ENCODE data around the gene KIF5B.
"Not testable (repeated sequence)": the region's sequence is repeated elsewhere in the genome, so short reads cannot be mapped to it uniquely, and the experiment has no call there.

The KIF5B gene

DNA sequence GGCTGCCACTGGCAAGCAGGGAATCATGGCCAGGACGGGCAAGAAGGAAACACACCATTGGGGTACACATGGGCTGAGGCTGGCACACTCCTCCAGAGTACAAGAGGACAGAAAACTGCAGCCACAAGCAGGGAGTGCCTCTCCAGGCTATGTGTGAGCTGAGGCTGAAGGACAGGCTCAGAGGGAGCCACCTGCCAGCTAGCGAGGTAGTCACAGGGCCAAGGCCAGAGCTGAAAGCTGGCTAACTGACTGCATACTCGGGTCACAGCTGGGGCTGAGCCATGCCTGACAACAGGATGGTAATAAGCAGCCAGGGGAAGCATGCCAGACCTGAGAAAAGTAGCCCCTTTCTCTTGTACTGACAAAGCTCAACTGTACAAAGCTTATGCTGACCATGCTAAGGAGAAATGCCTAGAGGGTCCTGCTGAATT lies 52.0 kb downstream of the KIF5B start:
- DNase-seq = no peak

DNA sequence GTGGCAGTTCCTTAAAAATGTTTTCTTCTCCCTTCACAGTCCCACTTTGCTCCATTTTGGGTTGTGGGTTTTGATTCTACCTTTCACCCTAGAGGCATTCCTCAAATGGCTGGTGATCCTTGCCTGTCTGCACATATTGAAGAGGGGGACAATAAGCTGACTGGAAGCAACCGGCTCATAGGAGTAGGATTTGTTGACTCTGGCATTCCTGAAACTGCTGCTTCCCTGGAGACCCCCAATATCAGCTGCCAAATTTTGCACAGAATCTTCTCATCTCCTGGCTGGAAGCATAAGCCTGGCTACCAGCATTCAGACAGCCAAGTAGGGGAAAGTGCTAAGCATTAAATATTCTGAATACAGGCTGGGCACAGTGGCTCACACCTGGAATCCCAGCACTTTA lies 53.7 kb downstream of the KIF5B start:
- DNase-seq = no peak

DNA sequence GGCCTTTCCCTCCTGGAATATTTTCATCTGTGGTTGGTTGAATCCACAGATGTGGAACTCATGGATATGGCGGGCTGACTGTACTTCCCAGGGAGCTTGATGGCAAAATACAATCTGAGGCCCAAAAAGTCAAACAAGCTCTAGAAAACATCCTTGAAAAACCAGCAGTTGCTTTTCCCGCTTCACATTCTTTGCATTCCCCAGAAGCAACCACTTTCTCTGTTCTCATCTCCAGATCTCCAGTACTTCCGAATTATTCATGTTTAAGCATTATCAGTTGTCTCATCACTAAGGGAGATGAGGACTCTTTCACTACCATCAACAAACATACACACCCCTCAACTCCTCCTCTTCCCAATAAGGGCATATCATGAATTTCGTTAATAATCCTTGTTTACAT lies 55.3 kb downstream of the KIF5B start:
- no peak for DNase-seq

DNA sequence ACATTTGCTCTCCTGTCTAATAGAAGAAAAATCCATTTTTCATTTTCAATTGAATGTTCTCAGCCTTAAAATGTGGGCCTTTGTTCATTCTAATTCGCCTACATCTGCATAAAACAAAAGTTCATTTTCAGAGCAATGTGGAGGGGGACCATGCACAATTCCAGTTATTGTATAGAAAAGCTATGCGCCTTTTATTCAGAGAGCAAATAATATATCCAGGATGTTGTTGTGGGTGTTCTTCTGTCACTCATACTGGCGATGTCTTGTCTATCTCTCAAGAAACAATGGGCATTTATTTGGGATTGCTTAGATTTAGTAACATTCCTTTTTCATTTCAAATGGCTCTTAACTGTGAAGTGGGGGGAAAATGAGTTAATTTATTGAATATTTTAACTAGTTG lies 56.4 kb downstream of the KIF5B start:
- no peak for DNase-seq

- no peak for DNase-seq
Measured at GRCh38 chr10:31999070-31999660, 57.1 kb downstream of the KIF5B start.

GRCh38 chr10:31994926-31995325 lies 61.3 kb downstream of the KIF5B start:
- no peak for DNase-seq

DNA sequence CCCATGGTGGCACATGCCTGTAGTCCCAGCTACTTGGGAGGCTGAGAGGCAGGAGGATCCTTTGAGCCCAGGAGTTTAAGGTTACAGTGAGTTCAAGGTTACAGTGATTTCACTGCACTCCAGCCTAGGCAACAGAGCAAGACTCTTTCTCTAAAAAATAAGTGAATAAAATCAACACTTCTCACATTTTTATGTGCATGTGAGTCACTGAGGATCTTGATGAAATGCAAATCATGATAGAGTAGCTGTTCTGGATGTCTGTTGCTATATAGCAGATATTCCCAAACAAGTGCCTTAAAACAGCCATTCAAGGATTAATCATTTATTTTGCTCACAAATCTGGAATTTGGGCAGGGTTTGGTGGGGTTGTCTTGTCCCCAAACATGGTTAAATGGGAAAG lies 65.3 kb downstream of the KIF5B start:
- DNase-seq = no peak

GRCh38 chr10:31987786-31988185 lies 68.4 kb downstream of the KIF5B start:
- not testable (repeated sequence) for DNase-seq

DNA sequence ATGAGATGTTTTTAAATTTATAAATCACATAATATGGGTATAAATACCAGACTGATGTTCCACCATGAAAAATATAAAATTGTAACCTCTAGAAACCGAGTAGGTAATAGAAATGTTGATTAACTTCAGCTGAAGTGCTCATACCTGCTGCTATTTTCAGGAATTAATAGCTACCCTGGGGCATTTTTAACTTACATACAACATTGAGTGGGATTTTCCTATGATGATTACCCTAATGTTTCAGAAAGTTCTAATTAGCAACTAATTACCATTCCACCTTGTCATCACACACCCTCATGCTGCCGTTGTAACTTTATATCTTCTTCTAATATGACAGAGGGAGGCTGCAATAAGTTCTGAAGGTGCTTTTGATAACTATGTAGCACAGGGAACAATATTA lies 74.1 kb downstream of the KIF5B start:
- no peak for DNase-seq

GRCh38 chr10:31980471-31980870 lies 75.8 kb downstream of the KIF5B start:
- DNase-seq = no peak

DNA sequence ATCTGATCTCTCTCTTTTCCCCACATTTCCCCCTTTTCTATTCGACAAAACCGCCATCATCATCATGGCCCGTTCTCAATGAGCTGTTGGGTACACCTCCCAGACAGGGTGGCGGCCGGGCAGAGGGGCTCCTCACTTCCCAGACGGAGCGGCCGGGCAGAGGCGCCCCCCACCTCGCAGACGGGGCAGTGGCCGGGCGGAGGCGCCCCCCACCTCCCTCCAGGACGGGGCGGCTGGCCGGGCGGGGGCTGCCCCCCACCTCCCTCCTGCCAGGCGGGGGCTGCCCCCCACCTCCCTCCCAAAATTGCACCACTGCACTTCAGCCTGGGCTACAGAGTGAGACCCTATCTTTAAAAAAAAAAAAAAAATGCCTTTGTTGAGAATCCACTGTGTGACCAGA lies 77.2 kb downstream of the KIF5B start:
- not testable (repeated sequence) for DNase-seq

DNA sequence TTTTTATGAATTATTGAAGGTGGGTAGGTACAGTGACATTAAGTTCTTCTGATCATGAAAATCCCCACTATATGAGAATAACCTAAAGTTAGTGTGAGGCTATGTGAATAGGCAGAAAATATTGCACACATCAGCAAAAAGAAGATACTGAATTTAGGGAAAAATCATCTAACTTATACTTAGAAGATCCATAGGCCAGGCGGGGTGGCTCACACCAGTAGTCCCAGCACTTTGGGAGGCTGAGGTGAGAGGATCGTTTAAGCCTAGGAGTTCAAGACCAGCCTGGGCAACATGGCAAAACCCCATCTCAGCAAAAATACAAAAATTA lies 78.1 kb downstream of the KIF5B start:
- DNase-seq = no peak

- no peak for DNase-seq
Measured at GRCh38 chr10:31977440-31978155, 78.6 kb downstream of the KIF5B start.

GRCh38 chr10:31975157-31975765 lies 81.0 kb downstream of the KIF5B start:
- DNase-seq = no peak

GRCh38 chr10:31974434-31975124 lies 81.6 kb downstream of the KIF5B start:
- no peak for DNase-seq

DNA sequence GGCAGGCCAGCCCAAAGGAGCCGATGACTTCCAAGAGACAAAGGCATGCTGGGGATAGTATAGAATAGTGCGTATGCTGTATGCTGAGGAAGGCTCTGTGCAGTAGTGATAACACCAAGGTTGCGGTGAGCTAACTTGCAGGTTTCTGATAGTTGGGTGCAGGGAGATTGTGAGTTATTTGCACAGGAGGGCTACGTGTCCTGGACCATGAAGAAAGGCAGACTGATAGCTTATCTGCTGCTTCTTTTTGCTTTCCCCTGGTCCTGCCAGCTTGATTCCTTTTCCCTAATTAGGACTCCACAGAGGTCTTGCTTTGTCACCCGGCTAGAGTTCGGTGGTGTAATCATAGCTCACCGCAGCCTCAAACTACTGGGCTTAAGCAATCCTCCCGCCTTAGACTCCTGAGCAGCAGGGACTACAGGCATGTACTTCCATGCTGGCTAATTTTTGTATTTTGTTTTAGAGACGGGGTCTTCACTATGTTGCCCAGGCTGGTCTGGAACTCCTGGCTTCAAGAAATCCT lies 83.6 kb downstream of the KIF5B start:
- no peak for DNase-seq

DNA sequence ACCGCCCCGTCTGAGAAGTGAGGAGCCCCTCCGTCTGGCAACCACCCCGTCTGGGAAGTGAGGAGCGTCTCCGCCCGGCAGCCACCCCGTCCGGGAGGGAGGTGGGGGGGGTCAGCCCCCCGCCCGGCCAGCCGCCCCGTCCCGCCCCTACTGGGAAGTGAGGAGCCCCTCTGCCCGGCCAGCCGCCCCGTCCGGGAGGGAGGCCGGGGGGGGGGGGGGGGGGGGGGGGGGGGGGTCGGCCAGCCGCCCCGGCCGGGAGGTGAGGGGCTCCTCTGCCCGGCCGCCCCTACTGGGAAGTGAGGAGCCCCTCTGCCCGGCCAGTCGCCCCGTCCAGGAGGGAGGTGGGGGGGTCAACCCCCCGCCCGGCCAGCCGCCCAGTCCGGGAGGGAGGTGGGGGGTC lies 86.4 kb downstream of the KIF5B start:
- not testable (repeated sequence) for DNase-seq

DNA sequence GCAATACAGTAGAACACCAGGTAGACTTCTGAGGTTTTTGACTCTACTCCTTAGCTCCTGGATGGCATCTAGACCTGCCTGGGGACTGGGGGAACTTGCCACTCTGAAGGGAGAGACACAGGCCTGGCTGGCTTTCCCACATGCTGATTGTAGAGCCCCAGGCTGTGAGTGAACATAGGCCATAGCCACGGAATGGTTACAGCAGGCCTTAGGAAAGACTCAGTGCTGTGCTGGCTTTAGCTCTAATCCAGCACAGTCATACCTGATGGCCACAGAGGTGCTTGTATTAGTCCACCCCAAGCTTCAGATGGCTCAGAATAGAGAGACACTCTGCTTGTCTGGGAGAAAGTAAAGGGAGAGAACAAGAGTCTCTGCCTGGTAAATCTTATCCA lies 92.6 kb downstream of the KIF5B start:
- DNase-seq = no peak

DNA sequence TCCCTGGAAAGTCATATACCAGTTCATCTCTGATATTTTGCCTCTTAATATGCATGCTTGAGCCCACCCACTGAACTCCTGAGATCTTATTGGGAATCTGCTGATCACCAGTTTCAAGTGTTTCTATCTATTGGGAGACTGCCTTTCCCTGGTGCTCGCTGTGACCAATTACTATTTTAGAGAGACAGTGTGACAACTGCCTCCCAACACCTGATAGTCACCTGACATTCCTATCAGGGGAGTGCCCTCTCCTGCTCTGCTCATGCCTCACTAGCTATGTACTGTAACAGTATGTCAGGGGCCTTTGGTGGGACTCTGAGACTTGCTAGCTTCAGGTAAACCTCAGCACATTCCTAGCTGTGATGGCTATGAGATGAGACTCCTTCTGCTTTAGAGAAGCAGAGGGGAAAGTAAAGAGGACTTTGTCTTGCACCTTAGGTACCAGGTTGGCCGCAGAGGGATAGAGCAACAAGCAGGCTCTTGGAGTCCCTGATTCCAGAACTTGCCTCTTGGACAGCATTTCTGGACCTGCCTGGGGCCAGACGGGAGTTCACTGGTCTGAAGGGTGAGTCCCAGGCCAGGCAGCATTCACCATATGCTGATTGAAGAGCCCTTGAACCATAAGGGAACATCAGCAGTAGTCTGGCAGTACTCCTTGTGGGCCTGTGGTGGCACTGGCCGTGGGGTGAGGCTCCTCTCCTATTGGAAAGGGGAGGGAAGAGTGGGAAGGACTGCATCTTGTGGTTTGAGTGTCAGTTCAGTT lies 93.2 kb downstream of the KIF5B start:
- DNase-seq = no peak

- peak; percentile 74 for DNase-seq
Measured at GRCh38 chr10:31961277-31962074, 94.7 kb downstream of the KIF5B start.

DNA sequence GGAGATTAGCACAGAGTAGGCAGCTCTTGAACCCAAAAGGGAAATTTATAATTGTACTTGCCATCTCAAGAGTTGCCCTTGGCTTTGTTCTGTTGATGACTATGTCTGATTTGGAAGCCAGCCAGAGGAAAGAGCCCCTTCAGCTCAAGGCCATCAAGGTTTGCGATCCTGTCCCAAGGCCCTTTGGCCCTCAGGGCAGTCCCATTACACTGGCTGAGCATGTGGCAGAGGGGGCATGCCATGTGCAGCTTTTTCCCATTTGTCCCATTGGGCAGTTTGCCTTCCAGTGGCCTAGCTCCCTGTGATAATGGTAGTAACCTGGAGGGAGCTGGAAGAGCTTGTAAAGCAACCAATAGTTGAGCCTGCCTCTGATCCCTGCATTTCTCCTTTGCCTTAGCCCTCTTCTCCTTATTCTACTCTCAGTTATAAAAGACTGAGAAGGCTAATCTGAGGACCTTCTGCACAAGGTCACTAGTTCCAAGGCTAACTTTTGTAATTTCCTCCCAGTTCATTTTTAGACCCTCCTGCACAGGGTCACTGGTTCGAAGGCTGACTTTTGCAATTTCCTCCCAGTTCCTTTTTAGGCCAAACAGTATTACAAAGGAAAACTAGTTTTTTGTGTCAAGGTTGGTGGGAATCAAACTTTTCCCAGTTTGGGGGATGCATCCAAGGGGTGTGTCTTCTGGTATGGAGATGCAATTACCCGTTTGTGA lies 96.6 kb downstream of the KIF5B start:
- no peak for DNase-seq
